Parathyroid adenoma (tissue), 2 donors: ENCODE results near the gene ST6GALNAC4.

Experiments used
- H2AFZ ChIP-seq: fragments of 300-600 bp; sonication (generic); one replicate; pipeline ENCODE4 v1.7.0; 2017; ENCODE audit warnings: antibody characterized with exemption, mild to moderate bottlenecking
- H3K27ac ChIP-seq: fragments of 300-600 bp; sonication (generic); one replicate; pipeline ENCODE4 v1.7.0; 2017
- H3K27me3 ChIP-seq: fragments of 300-600 bp; sonication (generic); one replicate; pipeline ENCODE4 v1.7.0; 2017; ENCODE audit warnings: low read length; ENCODE audit not compliant: control insufficient read depth, insufficient read depth
- H3K36me3 ChIP-seq: fragments of 300-600 bp; sonication (generic); one replicate; pipeline ENCODE4 v1.7.0; 2017; ENCODE audit warnings: low read length; ENCODE audit not compliant: control insufficient read depth, insufficient read depth
- H3K4me1 ChIP-seq: fragments of 300-600 bp; sonication (generic); one replicate; pipeline ENCODE4 v1.7.0; 2017; ENCODE audit warnings: control low read depth
- H3K4me2 ChIP-seq: fragments of 300-600 bp; sonication (generic); one replicate; pipeline ENCODE4 v1.7.0; 2017; ENCODE audit warnings: low read length
- H3K4me3 ChIP-seq: fragments of 300-600 bp; sonication (generic); one replicate; pipeline ENCODE4 v1.7.0; 2017; ENCODE audit warnings: low read depth, low read length
- H3K79me2 ChIP-seq: fragments of 300-600 bp; sonication (generic); one replicate; pipeline ENCODE4 v1.7.0; 2017; ENCODE audit warnings: control low read depth
- H3K9ac ChIP-seq: fragments of 300-600 bp; sonication (generic); one replicate; pipeline ENCODE4 v1.7.0; 2017; ENCODE audit warnings: mild to moderate bottlenecking
- H3K9me3 ChIP-seq: fragments of 300-600 bp; sonication (generic); one replicate; pipeline ENCODE4 v1.7.0; 2017; ENCODE audit warnings: low read length; ENCODE audit not compliant: control insufficient read depth
- TF ChIP-seq, protein P1 (sequence below): fragments of 300-600 bp; sonication (generic); IDR thresholded peaks from one replicate; pipeline ENCODE4 v1.7.0; 2017; ENCODE audit warnings: antibody characterized with exemption, mild to moderate bottlenecking
- donor health status: primary hyperparathyroidism.

Gene ST6GALNAC4

GRCh38 chr9:127865645-127866464, 51.0 kb downstream of the ST6GALNAC4 start:
- Histone ChIP-seq H3K9ac (no peak overlapping the region), H3K4me3 (no peak overlapping the region), H3K4me1 (peaks cover 11% of the 10 kb centered on the region), H3K27ac (peak overlapping the region; percentile 61), H3K9me3 (no peaks in the 10 kb centered on the region), H3K27me3 (no peaks in the 10 kb centered on the region), H3K4me2 (no peak overlapping the region), H3K79me2 (no peaks in the 10 kb centered on the region), H3K36me3 (no peaks in the 10 kb centered on the region), H2AFZ (peak overlapping the region; percentile 65)
- TF ChIP-seq, protein P1, sequence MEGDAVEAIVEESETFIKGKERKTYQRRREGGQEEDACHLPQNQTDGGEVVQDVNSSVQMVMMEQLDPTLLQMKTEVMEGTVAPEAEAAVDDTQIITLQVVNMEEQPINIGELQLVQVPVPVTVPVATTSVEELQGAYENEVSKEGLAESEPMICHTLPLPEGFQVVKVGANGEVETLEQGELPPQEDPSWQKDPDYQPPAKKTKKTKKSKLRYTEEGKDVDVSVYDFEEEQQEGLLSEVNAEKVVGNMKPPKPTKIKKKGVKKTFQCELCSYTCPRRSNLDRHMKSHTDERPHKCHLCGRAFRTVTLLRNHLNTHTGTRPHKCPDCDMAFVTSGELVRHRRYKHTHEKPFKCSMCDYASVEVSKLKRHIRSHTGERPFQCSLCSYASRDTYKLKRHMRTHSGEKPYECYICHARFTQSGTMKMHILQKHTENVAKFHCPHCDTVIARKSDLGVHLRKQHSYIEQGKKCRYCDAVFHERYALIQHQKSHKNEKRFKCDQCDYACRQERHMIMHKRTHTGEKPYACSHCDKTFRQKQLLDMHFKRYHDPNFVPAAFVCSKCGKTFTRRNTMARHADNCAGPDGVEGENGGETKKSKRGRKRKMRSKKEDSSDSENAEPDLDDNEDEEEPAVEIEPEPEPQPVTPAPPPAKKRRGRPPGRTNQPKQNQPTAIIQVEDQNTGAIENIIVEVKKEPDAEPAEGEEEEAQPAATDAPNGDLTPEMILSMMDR: no peak

DNA sequence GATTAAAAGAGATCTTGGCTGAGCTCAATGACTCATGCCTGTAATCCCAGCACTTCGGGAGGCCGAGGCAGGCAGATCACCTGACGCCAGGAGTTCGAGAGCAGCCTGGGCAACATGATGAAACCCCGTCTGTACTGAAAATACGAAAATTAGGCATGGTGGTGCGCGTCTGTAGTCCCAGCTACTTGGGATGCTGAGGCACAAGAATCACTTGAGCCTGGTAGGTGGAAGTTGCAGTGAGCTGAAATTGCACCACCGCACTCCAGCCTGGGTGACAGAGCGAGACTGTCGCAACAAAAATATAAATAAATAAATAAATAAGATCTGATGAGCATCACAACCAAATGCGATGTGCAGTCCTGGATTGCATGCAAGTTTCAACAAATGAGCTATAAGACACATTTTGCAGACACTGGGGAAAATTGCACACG, 53.6 kb downstream of the ST6GALNAC4 start:
- H3K4me3 ChIP-seq: no peak overlapping the region
- no peaks in the 10 kb centered on the region for H3K9me3 ChIP-seq
- TF ChIP-seq, protein P1: no peak
- H3K36me3 ChIP-seq: no peaks in the 10 kb centered on the region
- H3K9ac ChIP-seq: no peak overlapping the region
- no peak overlapping the region for H3K4me2 ChIP-seq
- no peak overlapping the region for H2AFZ ChIP-seq
- no peak overlapping the region for H3K27ac ChIP-seq
- H3K27me3 ChIP-seq: no peaks in the 10 kb centered on the region
- peaks cover 11% of the 10 kb centered on the region for H3K4me1 ChIP-seq
- no peaks in the 10 kb centered on the region for H3K79me2 ChIP-seq

DNA sequence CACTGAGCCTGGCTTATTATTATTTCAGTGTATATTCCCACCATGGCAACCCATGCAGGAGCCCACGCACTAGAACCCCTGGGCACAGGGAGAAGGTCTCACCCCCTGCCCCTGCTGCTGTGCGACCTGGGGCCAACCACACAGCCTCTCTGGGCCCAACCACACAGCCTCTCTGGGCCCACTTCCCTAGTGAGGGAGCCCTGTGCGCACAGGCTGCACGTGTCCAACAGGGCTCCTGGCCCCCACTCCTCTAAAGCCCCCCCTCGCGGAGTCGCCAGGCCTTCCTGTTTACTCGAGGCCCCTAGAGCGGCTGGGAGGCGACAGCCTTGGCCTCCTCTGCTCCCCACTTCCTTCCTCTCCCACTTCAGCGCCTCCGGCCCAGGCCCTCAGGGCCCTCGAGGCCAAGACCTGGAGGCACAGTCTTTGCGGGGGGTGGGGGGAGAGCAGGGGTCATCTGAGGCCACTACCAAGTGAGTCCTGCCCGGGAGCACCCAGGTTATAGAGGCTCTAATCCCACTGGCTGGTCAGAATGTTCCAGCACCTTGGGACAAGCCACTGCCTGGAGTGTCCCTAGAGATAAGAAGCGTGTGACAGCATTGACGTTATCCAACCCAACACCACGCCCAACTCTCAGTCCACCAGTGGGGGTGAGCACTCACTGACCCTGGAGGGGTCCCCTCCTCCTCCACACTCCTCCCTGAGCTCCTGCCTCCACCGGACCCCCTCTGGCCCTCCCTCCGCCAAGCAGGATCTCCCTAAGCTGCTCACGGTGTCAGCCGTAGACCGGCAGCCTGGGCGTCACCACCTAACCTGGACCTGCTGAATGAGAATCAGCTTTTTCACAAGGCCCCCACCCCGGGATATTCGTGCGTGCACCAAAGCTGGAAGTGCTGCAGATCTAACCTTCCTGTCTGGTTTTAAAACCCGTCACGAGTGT, 54.5 kb downstream of the ST6GALNAC4 start:
- Histone ChIP-seq H2AFZ (no peak overlapping the region), H3K4me3 (no peak overlapping the region), H3K4me1 (peaks cover 11% of the 10 kb centered on the region), H3K9me3 (no peaks in the 10 kb centered on the region), H3K27me3 (no peaks in the 10 kb centered on the region), H3K9ac (no peak overlapping the region), H3K36me3 (no peaks in the 10 kb centered on the region), H3K79me2 (no peaks in the 10 kb centered on the region), H3K27ac (peak overlapping the region; percentile 36), H3K4me2 (no peak overlapping the region)
- TF ChIP-seq, protein P1: no peak

GRCh38 chr9:127860779-127861178, 56.1 kb downstream of the ST6GALNAC4 start:
- Histone ChIP-seq H3K9me3 (no peaks in the 10 kb centered on the region), H3K27ac (no peak overlapping the region), H3K4me2 (no peak overlapping the region), H3K27me3 (no peaks in the 10 kb centered on the region), H3K36me3 (no peaks in the 10 kb centered on the region), H2AFZ (no peak overlapping the region), H3K4me3 (no peak overlapping the region), H3K4me1 (peaks cover 9% of the 10 kb centered on the region), H3K79me2 (no peaks in the 10 kb centered on the region), H3K9ac (no peak overlapping the region)
- TF ChIP-seq, protein P1: no peak
